ENCODE results near the gene CNKSR3. TPM values are rescaled to one million over a fixed set of nuclear protein-coding genes. Genes with fewer than 3 reads are reported as not detected.

The CNKSR3 gene
- total and polyA plus RNA-seq, 2 experiments from 2014 or later, result 1.9 to 5.7 TPM

DNA sequence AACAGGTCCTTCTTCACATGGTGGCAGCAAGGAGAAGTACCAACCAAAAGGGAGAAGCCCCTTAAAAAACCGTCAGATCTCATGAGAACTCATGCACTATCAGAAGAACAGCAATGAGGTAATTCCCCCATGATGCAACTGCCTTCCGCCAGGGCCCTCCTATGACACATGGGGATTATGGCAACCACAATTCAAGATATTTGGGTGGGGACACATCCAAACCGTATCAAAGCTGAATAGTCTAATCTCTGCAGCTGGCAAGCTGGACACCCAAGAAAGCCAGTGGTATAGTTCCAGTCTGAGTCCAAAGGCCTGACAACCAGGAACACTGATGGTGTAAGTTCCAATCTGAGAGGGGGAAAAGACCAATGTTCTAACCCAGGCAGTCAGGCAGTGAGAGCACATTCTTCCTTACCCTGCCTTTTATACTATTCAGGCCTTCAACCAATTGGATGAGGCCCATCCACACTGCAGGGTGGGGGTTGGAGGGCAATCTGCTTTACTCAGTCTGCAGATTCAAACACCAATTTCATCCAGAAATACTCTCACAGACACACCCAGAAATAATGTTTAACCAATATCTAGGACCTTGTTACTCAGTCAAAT is 17.9 kb upstream of the CNKSR3 start:
- H3K36me3 ChIP-seq (ENCODE audit: insufficient read depth), result no peaks in the 10 kb centered on the region
- Mint-ChIP-seq H3K4me1 (no peaks in the 10 kb centered on the region), H3K27me3 (ENCODE audit: insufficient read depth, low read depth, poor library complexity) (no peaks in the 10 kb centered on the region), H3K9me3 (no peaks in the 10 kb centered on the region; the same call in 1 of the 3 replicates), H3K27ac (no peak overlapping the region), H3K36me3 (ENCODE audit: low read depth) (no peaks in the 10 kb centered on the region), H3K4me3 (no peak overlapping the region)
- no peak overlapping the region for H3K27ac ChIP-seq (ENCODE audit: low read depth)
- H4K20me1 ChIP-seq (replicated peaks; ENCODE audit: insufficient read depth), result no peaks in the 10 kb centered on the region
- no peak for ATAC-seq
- no peaks in the 10 kb centered on the region for H3K79me2 ChIP-seq (replicated peaks; ENCODE audit: insufficient read depth)
- TF ChIP-seq EZH2phosphoT487 (IDR thresholded peaks at IDR 0.05; ENCODE audit: unreplicated experiment) (no peak), CREB1 (CRISPR knock-in tag; IDR thresholded peaks at IDR 0.05; ENCODE audit: low read depth) (no peak)
- TF ChIP-seq, protein P1, sequence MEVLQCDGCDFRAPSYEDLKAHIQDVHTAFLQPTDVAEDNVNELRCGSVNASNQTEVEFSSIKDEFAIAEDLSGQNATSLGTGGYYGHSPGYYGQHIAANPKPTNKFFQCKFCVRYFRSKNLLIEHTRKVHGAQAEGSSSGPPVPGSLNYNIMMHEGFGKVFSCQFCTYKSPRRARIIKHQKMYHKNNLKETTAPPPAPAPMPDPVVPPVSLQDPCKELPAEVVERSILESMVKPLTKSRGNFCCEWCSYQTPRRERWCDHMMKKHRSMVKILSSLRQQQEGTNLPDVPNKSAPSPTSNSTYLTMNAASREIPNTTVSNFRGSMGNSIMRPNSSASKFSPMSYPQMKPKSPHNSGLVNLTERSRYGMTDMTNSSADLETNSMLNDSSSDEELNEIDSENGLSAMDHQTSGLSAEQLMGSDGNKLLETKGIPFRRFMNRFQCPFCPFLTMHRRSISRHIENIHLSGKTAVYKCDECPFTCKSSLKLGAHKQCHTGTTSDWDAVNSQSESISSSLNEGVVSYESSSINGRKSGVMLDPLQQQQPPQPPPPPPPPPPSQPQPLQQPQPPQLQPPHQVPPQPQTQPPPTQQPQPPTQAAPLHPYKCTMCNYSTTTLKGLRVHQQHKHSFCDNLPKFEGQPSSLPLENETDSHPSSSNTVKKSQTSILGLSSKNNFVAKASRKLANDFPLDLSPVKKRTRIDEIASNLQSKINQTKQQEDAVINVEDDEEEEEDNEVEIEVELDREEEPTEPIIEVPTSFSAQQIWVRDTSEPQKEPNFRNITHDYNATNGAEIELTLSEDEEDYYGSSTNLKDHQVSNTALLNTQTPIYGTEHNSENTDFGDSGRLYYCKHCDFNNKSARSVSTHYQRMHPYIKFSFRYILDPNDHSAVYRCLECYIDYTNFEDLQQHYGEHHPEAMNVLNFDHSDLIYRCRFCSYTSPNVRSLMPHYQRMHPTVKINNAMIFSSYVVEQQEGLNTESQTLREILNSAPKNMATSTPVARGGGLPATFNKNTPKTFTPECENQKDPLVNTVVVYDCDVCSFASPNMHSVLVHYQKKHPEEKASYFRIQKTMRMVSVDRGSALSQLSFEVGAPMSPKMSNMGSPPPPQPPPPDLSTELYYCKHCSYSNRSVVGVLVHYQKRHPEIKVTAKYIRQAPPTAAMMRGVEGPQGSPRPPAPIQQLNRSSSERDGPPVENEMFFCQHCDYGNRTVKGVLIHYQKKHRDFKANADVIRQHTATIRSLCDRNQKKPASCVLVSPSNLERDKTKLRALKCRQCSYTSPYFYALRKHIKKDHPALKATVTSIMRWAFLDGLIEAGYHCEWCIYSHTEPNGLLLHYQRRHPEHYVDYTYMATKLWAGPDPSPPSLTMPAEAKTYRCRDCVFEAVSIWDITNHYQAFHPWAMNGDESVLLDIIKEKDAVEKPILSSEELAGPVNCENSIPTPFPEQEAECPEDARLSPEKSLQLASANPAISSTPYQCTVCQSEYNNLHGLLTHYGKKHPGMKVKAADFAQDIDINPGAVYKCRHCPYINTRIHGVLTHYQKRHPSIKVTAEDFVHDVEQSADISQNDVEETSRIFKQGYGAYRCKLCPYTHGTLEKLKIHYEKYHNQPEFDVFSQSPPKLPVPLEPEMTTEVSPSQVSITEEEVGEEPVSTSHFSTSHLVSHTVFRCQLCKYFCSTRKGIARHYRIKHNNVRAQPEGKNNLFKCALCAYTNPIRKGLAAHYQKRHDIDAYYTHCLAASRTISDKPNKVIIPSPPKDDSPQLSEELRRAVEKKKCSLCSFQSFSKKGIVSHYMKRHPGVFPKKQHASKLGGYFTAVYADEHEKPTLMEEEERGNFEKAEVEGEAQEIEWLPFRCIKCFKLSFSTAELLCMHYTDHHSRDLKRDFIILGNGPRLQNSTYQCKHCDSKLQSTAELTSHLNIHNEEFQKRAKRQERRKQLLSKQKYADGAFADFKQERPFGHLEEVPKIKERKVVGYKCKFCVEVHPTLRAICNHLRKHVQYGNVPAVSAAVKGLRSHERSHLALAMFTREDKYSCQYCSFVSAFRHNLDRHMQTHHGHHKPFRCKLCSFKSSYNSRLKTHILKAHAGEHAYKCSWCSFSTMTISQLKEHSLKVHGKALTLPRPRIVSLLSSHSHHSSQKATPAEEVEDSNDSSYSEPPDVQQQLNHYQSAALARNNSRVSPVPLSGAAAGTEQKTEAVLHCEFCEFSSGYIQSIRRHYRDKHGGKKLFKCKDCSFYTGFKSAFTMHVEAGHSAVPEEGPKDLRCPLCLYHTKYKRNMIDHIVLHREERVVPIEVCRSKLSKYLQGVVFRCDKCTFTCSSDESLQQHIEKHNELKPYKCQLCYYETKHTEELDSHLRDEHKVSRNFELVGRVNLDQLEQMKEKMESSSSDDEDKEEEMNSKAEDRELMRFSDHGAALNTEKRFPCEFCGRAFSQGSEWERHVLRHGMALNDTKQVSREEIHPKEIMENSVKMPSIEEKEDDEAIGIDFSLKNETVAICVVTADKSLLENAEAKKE (CRISPR knock-in tag; IDR thresholded peaks at IDR 0.05), result no peak
- no peaks in the 10 kb centered on the region for H3K9me2 ChIP-seq (ENCODE audit: insufficient read depth)
- H2AFZ ChIP-seq, result no peak overlapping the region
- no peak for DNase-seq (ENCODE audit: low spot score)
- H3K4me2 ChIP-seq, result no peak overlapping the region
- no peaks in the 10 kb centered on the region for H3K4me1 ChIP-seq (ENCODE audit: insufficient read depth)
- H3K27me3 ChIP-seq (ENCODE audit: insufficient read depth), result no peaks in the 10 kb centered on the region
- H3F3A ChIP-seq (replicated peaks; ENCODE audit: low read depth), result no peaks in the 10 kb centered on the region
- H3K4me3 ChIP-seq, result no peak overlapping the region

DNA sequence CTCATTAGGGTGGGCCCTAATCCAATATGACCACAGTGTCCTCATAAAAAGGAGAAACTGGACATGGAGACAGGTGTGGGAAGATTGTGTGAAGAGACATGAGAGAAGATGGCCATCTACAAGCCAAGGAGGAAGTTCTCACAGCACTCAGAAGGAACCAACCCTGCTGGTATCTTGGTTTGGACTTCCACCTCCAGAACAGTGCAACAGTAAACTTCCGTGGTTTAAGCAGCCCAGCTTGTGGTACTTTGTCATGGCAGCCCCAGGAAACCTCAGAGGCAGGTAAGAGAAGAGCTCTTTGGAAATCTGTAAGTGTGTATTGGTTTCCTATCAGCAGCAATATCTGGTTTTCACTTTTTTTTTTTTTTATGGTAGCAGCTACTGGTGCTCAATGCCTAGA is 16.5 kb upstream of the CNKSR3 start:
- ATAC-seq, result no peak
- Mint-ChIP-seq H3K9me3 (no peaks in the 10 kb centered on the region; the same call in 1 of the 3 replicates), H3K27me3 (ENCODE audit: insufficient read depth, low read depth, poor library complexity) (no peaks in the 10 kb centered on the region), H3K4me3 (no peak overlapping the region), H3K36me3 (ENCODE audit: low read depth) (no peaks in the 10 kb centered on the region), H3K4me1 (no peaks in the 10 kb centered on the region), H3K27ac (no peak overlapping the region)
- no peak for DNase-seq (ENCODE audit: low spot score)
- no peak overlapping the region for H3K4me3 ChIP-seq
- H3K9me2 ChIP-seq (ENCODE audit: insufficient read depth), result no peaks in the 10 kb centered on the region
- H3K36me3 ChIP-seq (ENCODE audit: insufficient read depth), result no peaks in the 10 kb centered on the region
- H3K27me3 ChIP-seq (ENCODE audit: insufficient read depth), result no peaks in the 10 kb centered on the region
- no peaks in the 10 kb centered on the region for H4K20me1 ChIP-seq (replicated peaks; ENCODE audit: insufficient read depth)
- no peak overlapping the region for H2AFZ ChIP-seq
- no peak overlapping the region for H3K27ac ChIP-seq (ENCODE audit: low read depth)
- H3K79me2 ChIP-seq (replicated peaks; ENCODE audit: insufficient read depth), result no peaks in the 10 kb centered on the region
- no peak overlapping the region for H3K4me2 ChIP-seq
- no peaks in the 10 kb centered on the region for H3F3A ChIP-seq (replicated peaks; ENCODE audit: low read depth)
- H3K4me1 ChIP-seq (ENCODE audit: insufficient read depth), result no peaks in the 10 kb centered on the region
- no peak for TF ChIP-seq EZH2 (IDR thresholded peaks at IDR 0.05; ENCODE audit: low read depth, unreplicated experiment)
- TF ChIP-seq, protein P2, sequence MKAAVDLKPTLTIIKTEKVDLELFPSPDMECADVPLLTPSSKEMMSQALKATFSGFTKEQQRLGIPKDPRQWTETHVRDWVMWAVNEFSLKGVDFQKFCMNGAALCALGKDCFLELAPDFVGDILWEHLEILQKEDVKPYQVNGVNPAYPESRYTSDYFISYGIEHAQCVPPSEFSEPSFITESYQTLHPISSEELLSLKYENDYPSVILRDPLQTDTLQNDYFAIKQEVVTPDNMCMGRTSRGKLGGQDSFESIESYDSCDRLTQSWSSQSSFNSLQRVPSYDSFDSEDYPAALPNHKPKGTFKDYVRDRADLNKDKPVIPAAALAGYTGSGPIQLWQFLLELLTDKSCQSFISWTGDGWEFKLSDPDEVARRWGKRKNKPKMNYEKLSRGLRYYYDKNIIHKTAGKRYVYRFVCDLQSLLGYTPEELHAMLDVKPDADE (IDR thresholded peaks at IDR 0.05), result no peak

All from GM23338 (cell line).